Gastroesophageal sphincter (tissue), 3 donors: Measurements from ENCODE around the gene GPR156.

Experiments used
- POLR2AphosphoS5 ChIP-seq: sonication (generic); formaldehyde crosslinking; IDR thresholded peaks from one replicate; pipeline ENCODE4 v1.6.1; 2017; ENCODE audit warnings: antibody characterized with exemption
- TF ChIP-seq, protein P1 (sequence below), 4 experiments: fragments of 200-600 bp in 2 of 4; fragments of 450-650 bp in 2 of 4; sonication (generic) in 1 of 4; IDR thresholded peaks; one replicate each; pipeline ENCODE4 v1.5.1; 2017 to 2019; ENCODE audit warnings: antibody characterized with exemption in 4 of 4, mild to moderate bottlenecking in 2 of 4, moderate library complexity in 2 of 4

DNA sequence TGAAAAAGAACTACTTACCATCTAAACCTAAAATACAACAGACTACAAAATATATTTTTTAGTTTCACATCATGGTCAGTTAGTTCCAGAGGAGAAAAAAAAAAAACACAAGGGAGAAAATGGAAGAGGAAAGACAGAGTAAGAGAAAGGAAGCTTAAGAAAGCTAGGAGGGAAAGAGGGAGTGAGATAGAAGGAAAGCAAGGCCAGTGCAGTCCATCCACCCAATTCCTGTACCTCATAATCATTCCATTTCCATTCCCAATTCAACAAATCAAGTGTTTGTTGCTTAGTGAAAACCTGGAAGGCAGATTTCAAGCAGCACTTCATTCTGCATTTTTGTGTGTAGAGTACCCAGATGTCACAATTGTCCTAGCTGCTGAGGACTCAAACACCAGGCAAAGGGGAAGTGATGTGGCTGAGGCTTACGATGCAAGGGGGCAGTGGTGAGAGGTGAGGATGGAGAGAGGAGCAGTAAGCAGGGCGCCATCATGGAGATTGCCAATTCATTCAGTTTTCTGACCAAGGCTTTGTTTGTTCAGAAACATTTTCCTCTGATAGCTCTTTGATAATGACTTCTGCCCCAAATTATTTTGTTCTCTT, 107.2 kb downstream of the GPR156 start:
- TF ChIP-seq, protein P1, sequence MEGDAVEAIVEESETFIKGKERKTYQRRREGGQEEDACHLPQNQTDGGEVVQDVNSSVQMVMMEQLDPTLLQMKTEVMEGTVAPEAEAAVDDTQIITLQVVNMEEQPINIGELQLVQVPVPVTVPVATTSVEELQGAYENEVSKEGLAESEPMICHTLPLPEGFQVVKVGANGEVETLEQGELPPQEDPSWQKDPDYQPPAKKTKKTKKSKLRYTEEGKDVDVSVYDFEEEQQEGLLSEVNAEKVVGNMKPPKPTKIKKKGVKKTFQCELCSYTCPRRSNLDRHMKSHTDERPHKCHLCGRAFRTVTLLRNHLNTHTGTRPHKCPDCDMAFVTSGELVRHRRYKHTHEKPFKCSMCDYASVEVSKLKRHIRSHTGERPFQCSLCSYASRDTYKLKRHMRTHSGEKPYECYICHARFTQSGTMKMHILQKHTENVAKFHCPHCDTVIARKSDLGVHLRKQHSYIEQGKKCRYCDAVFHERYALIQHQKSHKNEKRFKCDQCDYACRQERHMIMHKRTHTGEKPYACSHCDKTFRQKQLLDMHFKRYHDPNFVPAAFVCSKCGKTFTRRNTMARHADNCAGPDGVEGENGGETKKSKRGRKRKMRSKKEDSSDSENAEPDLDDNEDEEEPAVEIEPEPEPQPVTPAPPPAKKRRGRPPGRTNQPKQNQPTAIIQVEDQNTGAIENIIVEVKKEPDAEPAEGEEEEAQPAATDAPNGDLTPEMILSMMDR (IDR thresholded peaks at IDR 0.05), result no peak
- no peak for TF ChIP-seq POLR2AphosphoS5
